Activated B cell treated with CpG ODN at 0.5 μM for 24 hours (primary cell): ENCODE measurements around the gene PCDHGA12. TPM values are rescaled to one million over a fixed set of nuclear protein-coding genes. Genes with fewer than 3 reads are reported as not detected.

Experiments
- ATAC-seq: fragments of 200-7000 bp; cut with Tn5 transposase; one replicate; pipeline ENCODE4 v1.10.0; 2021; ENCODE audit warnings: low read depth, mild to moderate bottlenecking, moderate library complexity
- CTCF ChIA-PET: fragments of 350-600 bp; sonication (Branson Sonifier 250); formaldehyde crosslinking; loops from one replicate; lab custom pipeline; 2021; ENCODE audit warnings: antibody characterized with exemption; lab: Charles Lee
- POLR2A ChIA-PET: fragments of 350-600 bp; sonication (Branson Sonifier 250); formaldehyde crosslinking; loops from one replicate; lab custom pipeline; 2021; ENCODE audit warnings: antibody characterized with exemption; lab: Charles Lee
- DNase-seq: peaks from one replicate; pipeline ENCODE4 v3.0.0; 2022
- H3K27ac Mint-ChIP-seq: one replicate; pipeline ENCODE4 v1.8.0; 2020; ENCODE audit warnings: mixed read lengths
- H3K27me3 Mint-ChIP-seq: one replicate; pipeline ENCODE4 v1.8.0; 2021; ENCODE audit warnings: mixed read lengths
- H3K36me3 Mint-ChIP-seq: one replicate; pipeline ENCODE4 v1.8.0; 2021; ENCODE audit warnings: low read depth, mixed read lengths
- H3K4me1 Mint-ChIP-seq: one replicate; pipeline ENCODE4 v1.8.0; 2021; ENCODE audit warnings: mixed read lengths
- H3K4me3 Mint-ChIP-seq: one replicate; pipeline ENCODE4 v1.8.0; 2020; ENCODE audit warnings: mild to moderate bottlenecking, mixed read lengths
- H3K9me3 Mint-ChIP-seq: one replicate; pipeline ENCODE4 v1.8.0; 2020; ENCODE audit warnings: mixed read lengths
- CTCF ChIP-seq: fragments of 200-600 bp; IDR thresholded peaks from one replicate; pipeline ENCODE4 v1.8.0; 2022; ENCODE audit warnings: antibody characterized with exemption, mild to moderate bottlenecking
- intact Hi-C: fragments of 100-400 bp; cut with micrococcal nuclease; formaldehyde crosslinking; loops from one replicate; pipeline ENCODE4 v1.15.1; 2024
- total RNA-seq: library from RNA; stranded (reverse); gene quantifications from 2 replicates; pipeline ENCODE4 v1.2.3, GENCODE V29; 2022

PCDHGA12 gene
- total RNA-seq, 1 donor from 2014 or later, result 1.6 TPM

- ATAC-seq, result no peak
- H3K27ac Mint-ChIP-seq, result no peak overlapping the region
- H3K27me3 Mint-ChIP-seq, result peaks cover 55% of the 10 kb centered on the region
- CTCF ChIA-PET, result interaction anchor here (1.8 kb wide), 1 partner anchor 33 kb away, joined by 5 read pairs; no protein-coding TSS in a partner anchor
- H3K36me3 Mint-ChIP-seq, result peaks cover 2% of the 10 kb centered on the region
- H3K4me1 Mint-ChIP-seq, result peaks cover 38% of the 10 kb centered on the region
- H3K9me3 Mint-ChIP-seq, result no peaks in the 10 kb centered on the region
- no peak overlapping the region for H3K4me3 Mint-ChIP-seq
- TF ChIP-seq CTCF, result no peak
- intact Hi-C loops, result no loop called here
- POLR2A ChIA-PET, result no interaction called here
- no peak for DNase-seq
Observed at GRCh38 chr5:141479776-141480175, 49.5 kb downstream of the PCDHGA12 start.

Other genes with a start within 250 kb of the PCDHGA12 start
- not detected in 2 replicates for gene PCDHB16, start 248.1 kb upstream of the PCDHGA12 start, total RNA-seq
- gene PCDHB9, start 243.3 kb upstream of the PCDHGA12 start, total RNA-seq, result 0.27 and 0.29 TPM in 2 replicates
- gene PCDHB10, start 238.2 kb upstream of the PCDHGA12 start, total RNA-seq, result 0.07 TPM in 1 of 2 replicates, not detected in the other
- gene PCDHB11, start 230.9 kb upstream of the PCDHGA12 start, total RNA-seq, result not detected in 2 replicates
- gene PCDHB12, start 221.8 kb upstream of the PCDHGA12 start, total RNA-seq, result not detected in 2 replicates
- gene PCDHB13, start 216.6 kb upstream of the PCDHGA12 start, total RNA-seq, result 0.07 and 0.09 TPM in 2 replicates
- 0.11 TPM in 1 of 2 replicates, not detected in the other for gene PCDHB14, start 207.2 kb upstream of the PCDHGA12 start, total RNA-seq
- not detected in 2 replicates for gene PCDHB15, start 185.1 kb upstream of the PCDHGA12 start, total RNA-seq
- 2.6 and 3.9 TPM in 2 replicates for gene SLC25A2, start 126.5 kb upstream of the PCDHGA12 start, total RNA-seq
- 86.7 and 87.3 TPM in 2 replicates for gene TAF7, start 109.7 kb upstream of the PCDHGA12 start, total RNA-seq
- 0.20 and 0.29 TPM in 2 replicates for gene PCDHGA1, start 100.0 kb upstream of the PCDHGA12 start, total RNA-seq
- gene PCDHGA2, start 91.7 kb upstream of the PCDHGA12 start, total RNA-seq, result 0.09 and 0.15 TPM in 2 replicates
- gene PCDHGA3, start 86.7 kb upstream of the PCDHGA12 start, total RNA-seq, result 0.20 and 0.51 TPM in 2 replicates
- 0.37 and 0.44 TPM in 2 replicates for gene PCDHGB1, start 80.4 kb upstream of the PCDHGA12 start, total RNA-seq
- 0.34 and 0.75 TPM in 2 replicates for gene PCDHGA4, start 75.5 kb upstream of the PCDHGA12 start, total RNA-seq
- gene PCDHGB2, start 70.5 kb upstream of the PCDHGA12 start, total RNA-seq, result 2.2 and 2.6 TPM in 2 replicates
- 1.1 and 1.2 TPM in 2 replicates for gene PCDHGA5, start 66.3 kb upstream of the PCDHGA12 start, total RNA-seq
- 2.0 and 2.6 TPM in 2 replicates for gene PCDHGB3, start 60.3 kb upstream of the PCDHGA12 start, total RNA-seq
- 1.8 and 2.3 TPM in 2 replicates for gene PCDHGA6, start 56.6 kb upstream of the PCDHGA12 start, total RNA-seq
- gene PCDHGA7, start 47.8 kb upstream of the PCDHGA12 start, total RNA-seq, result 1.3 and 1.6 TPM in 2 replicates
- gene PCDHGB4, start 42.8 kb upstream of the PCDHGA12 start, total RNA-seq, result 0.91 and 1.2 TPM in 2 replicates
- gene PCDHGA8, start 37.9 kb upstream of the PCDHGA12 start, total RNA-seq, result 0.54 and 0.69 TPM in 2 replicates
- 1.8 and 2.7 TPM in 2 replicates for gene PCDHGB5, start 32.6 kb upstream of the PCDHGA12 start, total RNA-seq
- 1.1 and 1.3 TPM in 2 replicates for gene PCDHGA9, start 27.7 kb upstream of the PCDHGA12 start, total RNA-seq
- 1.2 and 1.6 TPM in 2 replicates for gene PCDHGB6, start 22.5 kb upstream of the PCDHGA12 start, total RNA-seq
- 1.2 and 1.3 TPM in 2 replicates for gene PCDHGA10, start 17.5 kb upstream of the PCDHGA12 start, total RNA-seq
- gene PCDHGB7, start 12.8 kb upstream of the PCDHGA12 start, total RNA-seq, result 1.2 and 1.4 TPM in 2 replicates
- 0.73 and 1.1 TPM in 2 replicates for gene PCDHGA11, start 9.5 kb upstream of the PCDHGA12 start, total RNA-seq
- gene PCDHGC3, start 45.5 kb downstream of the PCDHGA12 start, total RNA-seq, result 2.6 and 3.3 TPM in 2 replicates
- 0.69 TPM in 2 replicates for gene PCDHGC4, start 54.5 kb downstream of the PCDHGA12 start, total RNA-seq
- 0.24 and 0.38 TPM in 2 replicates for gene PCDHGC5, start 58.6 kb downstream of the PCDHGA12 start, total RNA-seq
- 136 and 138 TPM in 2 replicates for gene DIAPH1, start 188.5 kb downstream of the PCDHGA12 start, total RNA-seq
- gene HDAC3, start 206.3 kb downstream of the PCDHGA12 start, total RNA-seq, result 101 and 102 TPM in 2 replicates
- 16.8 and 18.9 TPM in 2 replicates for gene RELL2, start 206.5 kb downstream of the PCDHGA12 start, total RNA-seq
- gene FCHSD1, start 220.9 kb downstream of the PCDHGA12 start, total RNA-seq, result 63.2 and 79.5 TPM in 2 replicates